ENCODE data around the gene PRKCQ.

Gene PRKCQ

GRCh38 chr10:6394084-6394483 is 186.0 kb downstream of the PRKCQ start:
- no peak overlapping the region for H3K4me3 ChIP-seq (ENCODE audit: low read length)
- H3K4me1 ChIP-seq (ENCODE audit: low read length): no peaks in the 10 kb centered on the region
- TF ChIP-seq EZH2 (optimal IDR thresholded peaks at IDR 0.05; ENCODE audit: low read depth, low read length): no peak
- no peak for TF ChIP-seq EZH2phosphoT487 (IDR thresholded peaks at IDR 0.05; ENCODE audit: low read length)
- TF ChIP-seq CTCF (IDR thresholded peaks at IDR 0.05; ENCODE audit: low read length): no peak
- no peak for DNase-seq
- H2AFZ ChIP-seq (ENCODE audit: low read length): no peak overlapping the region
- no peaks in the 10 kb centered on the region for H3K9me3 ChIP-seq (replicated peaks; ENCODE audit: insufficient read depth, low read length)
- no peaks in the 10 kb centered on the region for H3K79me2 ChIP-seq (ENCODE audit: low read length)
- H3K9ac ChIP-seq (ENCODE audit: low read length): no peak overlapping the region
- H3K27me3 ChIP-seq (replicated peaks; ENCODE audit: insufficient read depth, low read length): no peaks in the 10 kb centered on the region
- H4K20me1 ChIP-seq (ENCODE audit: insufficient read depth, low read length): no peaks in the 10 kb centered on the region
- H3K27ac ChIP-seq (ENCODE audit: low read length): no peak overlapping the region
- no peak overlapping the region for H3K4me2 ChIP-seq (ENCODE audit: low read depth, low read length)
- no peaks in the 10 kb centered on the region for H3F3A ChIP-seq (ENCODE audit: insufficient read depth, low read length)
- no peaks in the 10 kb centered on the region for H3K36me3 ChIP-seq (replicated peaks; ENCODE audit: insufficient read depth, low read length)
- H3K9me2 ChIP-seq (replicated peaks; ENCODE audit: insufficient read depth, low read length): no peaks in the 10 kb centered on the region

GRCh38 chr10:6393168-6393567 is 186.9 kb downstream of the PRKCQ start:
- no peak overlapping the region for H3K4me3 ChIP-seq (ENCODE audit: low read length)
- H3K4me1 ChIP-seq (ENCODE audit: low read length): no peaks in the 10 kb centered on the region
- H4K20me1 ChIP-seq (ENCODE audit: insufficient read depth, low read length): no peaks in the 10 kb centered on the region
- H3K36me3 ChIP-seq (replicated peaks; ENCODE audit: insufficient read depth, low read length): no peaks in the 10 kb centered on the region
- TF ChIP-seq CTCF (IDR thresholded peaks at IDR 0.05; ENCODE audit: low read length) (no peak), EZH2phosphoT487 (IDR thresholded peaks at IDR 0.05; ENCODE audit: low read length) (no peak), EZH2 (optimal IDR thresholded peaks at IDR 0.05; ENCODE audit: low read depth, low read length) (no peak)
- H3K9me2 ChIP-seq (replicated peaks; ENCODE audit: insufficient read depth, low read length): no peaks in the 10 kb centered on the region
- H3K79me2 ChIP-seq (ENCODE audit: low read length): no peaks in the 10 kb centered on the region
- no peak for DNase-seq
- no peak overlapping the region for H3K4me2 ChIP-seq (ENCODE audit: low read depth, low read length)
- H3K9ac ChIP-seq (ENCODE audit: low read length): no peak overlapping the region
- H3K9me3 ChIP-seq (replicated peaks; ENCODE audit: insufficient read depth, low read length): no peaks in the 10 kb centered on the region
- H3K27me3 ChIP-seq (replicated peaks; ENCODE audit: insufficient read depth, low read length): no peaks in the 10 kb centered on the region
- no peaks in the 10 kb centered on the region for H3F3A ChIP-seq (ENCODE audit: insufficient read depth, low read length)
- no peak overlapping the region for H2AFZ ChIP-seq (ENCODE audit: low read length)
- no peak overlapping the region for H3K27ac ChIP-seq (ENCODE audit: low read length)

DNA sequence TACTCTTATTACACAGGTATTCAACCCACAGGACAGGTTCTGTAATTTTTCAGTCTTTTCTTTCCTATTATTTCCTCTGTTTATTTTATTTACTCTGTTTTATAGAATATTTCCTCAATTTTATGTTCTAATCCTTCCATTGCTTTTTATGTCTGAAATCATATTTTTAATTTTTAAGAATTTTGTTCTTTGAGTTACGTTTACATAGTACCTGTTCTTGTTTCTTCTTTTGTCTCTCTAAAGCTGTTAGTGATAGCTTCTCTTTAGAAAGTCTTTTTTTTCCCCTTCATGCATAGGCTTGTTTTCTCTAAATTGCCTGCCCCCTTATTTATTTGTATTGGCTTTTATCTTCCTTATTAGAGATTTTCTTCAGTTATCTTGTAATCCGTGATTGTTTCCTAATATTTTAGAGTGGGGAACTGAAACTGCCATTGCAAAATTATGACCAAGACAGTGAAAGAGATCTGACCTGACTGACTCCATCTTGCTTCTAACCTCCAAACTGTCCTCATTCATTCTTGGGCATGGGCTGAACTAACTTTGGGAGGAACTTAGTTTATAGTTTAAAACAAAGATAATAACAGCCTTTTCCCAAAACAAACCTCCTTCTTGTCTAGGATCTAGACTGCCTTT is 189.7 kb downstream of the PRKCQ start:
- no peak overlapping the region for H3K4me3 ChIP-seq (ENCODE audit: low read length)
- no peak overlapping the region for H2AFZ ChIP-seq (ENCODE audit: low read length)

More for the DNA sequence above, 189.7 kb downstream of the PRKCQ start:
- Histone ChIP-seq H3K9me3 (replicated peaks; ENCODE audit: insufficient read depth, low read length) (no peaks in the 10 kb centered on the region), H3K9ac (ENCODE audit: low read length) (no peak overlapping the region), H3F3A (ENCODE audit: insufficient read depth, low read length) (no peaks in the 10 kb centered on the region), H3K9me2 (replicated peaks; ENCODE audit: insufficient read depth, low read length) (no peaks in the 10 kb centered on the region), H3K4me1 (ENCODE audit: low read length) (no peaks in the 10 kb centered on the region), H3K4me2 (ENCODE audit: low read depth, low read length) (no peak overlapping the region), H3K36me3 (replicated peaks; ENCODE audit: insufficient read depth, low read length) (no peaks in the 10 kb centered on the region), H3K79me2 (ENCODE audit: low read length) (no peaks in the 10 kb centered on the region), H4K20me1 (ENCODE audit: insufficient read depth, low read length) (no peaks in the 10 kb centered on the region), H3K27me3 (replicated peaks; ENCODE audit: insufficient read depth, low read length) (no peaks in the 10 kb centered on the region), H3K27ac (ENCODE audit: low read length) (no peak overlapping the region)
- TF ChIP-seq CTCF (IDR thresholded peaks at IDR 0.05; ENCODE audit: low read length): no peak
- no peak for TF ChIP-seq EZH2 (optimal IDR thresholded peaks at IDR 0.05; ENCODE audit: low read depth, low read length)
- no peak for TF ChIP-seq EZH2phosphoT487 (IDR thresholded peaks at IDR 0.05; ENCODE audit: low read length)
- no peak for DNase-seq

Data from MM.1S (cell line).